Osteoblast (primary cell): Measurements from ENCODE around the gene ZNF148. TPM values are rescaled to one million over a fixed set of nuclear protein-coding genes. Genes with fewer than 3 reads are reported as not detected.

Experiments
- DNase-seq: peaks from one replicate; pipeline ENCODE4 v3.0.0; 2011; ENCODE audit warnings: low spot score, mixed read lengths; ENCODE audit not compliant: insufficient read length; ENCODE audit errors: missing footprints
- H2AFZ ChIP-seq: 2 replicates; pipeline ENCODE4 v1.6.0; 2011; ENCODE audit warnings: mild to moderate bottlenecking, low read length
- H3K27ac ChIP-seq: 2 replicates; pipeline ENCODE4 v1.5.1; 2011; ENCODE audit warnings: mild to moderate bottlenecking, low read depth, low read length, moderate library complexity
- H3K27me3 ChIP-seq: 2 replicates; pipeline ENCODE4 v1.6.0; 2012; ENCODE audit warnings: mild to moderate bottlenecking, control low read depth, inconsistent platforms, low read length, moderate library complexity; ENCODE audit not compliant: insufficient read depth
- H3K36me3 ChIP-seq: 2 replicates; pipeline ENCODE4 v1.5.1; 2011; ENCODE audit warnings: mild to moderate bottlenecking, low read length, control low read depth, moderate library complexity; ENCODE audit not compliant: insufficient read depth
- H3K4me1 ChIP-seq: 2 replicates; pipeline ENCODE4 v1.5.1; 2011; ENCODE audit warnings: mild to moderate bottlenecking, low read length, control low read depth, moderate library complexity; ENCODE audit not compliant: insufficient read depth
- H3K4me2 ChIP-seq: 2 replicates; pipeline ENCODE4 v1.6.0; 2011; ENCODE audit warnings: mild to moderate bottlenecking, low read length; ENCODE audit not compliant: insufficient read depth
- H3K4me3 ChIP-seq: fragments of 200-600 bp; sonication (generic); 3 replicates; pipeline ENCODE4 v1.5.1; 2012; ENCODE audit warnings: mild to moderate bottlenecking, low read length, inconsistent platforms; ENCODE audit not compliant: insufficient read depth
- H3K79me2 ChIP-seq: 2 replicates; pipeline ENCODE4 v1.6.0; 2012; ENCODE audit warnings: mild to moderate bottlenecking, low read length, control low read depth, inconsistent platforms; ENCODE audit not compliant: insufficient read depth
- H3K9me3 ChIP-seq: 2 replicates; pipeline ENCODE4 v1.5.1; 2011; ENCODE audit warnings: low read depth, low read length, control low read depth
- H4K20me1 ChIP-seq: 2 replicates; pipeline ENCODE4 v1.6.0; 2012; ENCODE audit warnings: mild to moderate bottlenecking, low read length, control low read depth; ENCODE audit not compliant: insufficient read depth
- total RNA-seq: library from RNA; depleted of rRNA; stranded (reverse); fragments of >200 nt; gene quantifications from 2 replicates; pipeline ENCODE4 v1.2.3, GENCODE V29; 2012
- TF ChIP-seq, protein P1 (sequence below): IDR thresholded peaks from 2 replicates; pipeline ENCODE4 v1.5.1; 2011; ENCODE audit warnings: mild to moderate bottlenecking, low read depth, low read length, moderate library complexity; ENCODE audit errors: extremely low read depth

Gene ZNF148
- total RNA-seq, 1 donor: 38.4 TPM

DNA sequence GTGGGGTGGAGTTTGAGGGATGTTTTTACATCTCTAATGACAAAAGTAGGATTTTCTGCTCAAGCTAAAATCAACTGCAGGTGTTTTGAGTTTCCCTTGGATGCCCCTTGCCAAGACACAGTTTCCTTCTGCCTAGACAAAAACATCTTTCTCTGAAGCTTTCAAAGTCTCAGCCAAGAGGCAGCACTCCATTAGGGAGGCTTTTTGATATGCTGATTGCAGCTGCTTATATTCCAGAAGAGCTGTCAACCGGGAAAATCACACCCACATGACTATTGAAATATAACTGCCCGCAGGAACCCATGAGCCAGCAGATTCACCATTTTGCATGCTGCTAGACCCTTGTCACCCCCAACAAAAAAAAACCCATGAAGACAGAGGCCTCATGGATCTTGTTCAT lies 27.5 kb upstream of the ZNF148 start:
- Histone ChIP-seq H3K27ac (no peak overlapping the region), H3K27me3 (no peaks in the 10 kb centered on the region), H2AFZ (no peak overlapping the region)

DNA sequence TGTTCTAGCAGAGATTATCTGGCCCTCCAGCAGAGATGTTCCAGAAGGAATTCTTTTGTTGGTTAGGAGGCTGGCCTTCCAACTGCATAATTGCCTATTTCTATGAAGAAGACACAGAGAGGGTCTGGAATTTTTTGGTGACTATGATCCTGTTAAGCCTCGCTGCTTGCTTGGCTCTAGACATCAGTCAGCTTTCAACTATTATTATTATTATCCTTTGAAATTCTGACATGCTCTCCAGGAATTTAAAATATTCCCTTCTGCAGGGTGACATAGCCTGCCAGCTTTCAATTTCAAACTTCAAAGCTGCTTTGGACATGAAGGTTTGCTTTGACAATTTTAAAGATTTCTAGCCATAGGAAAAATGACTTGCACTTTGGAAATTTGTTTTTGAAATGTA lies 26.3 kb upstream of the ZNF148 start:
- Histone ChIP-seq H3K4me1 (peaks cover 29% of the 10 kb centered on the region), H4K20me1 (no peaks in the 10 kb centered on the region), H3K4me3 (no peak overlapping the region), H3K27ac (peak overlapping the region; percentile 59), H2AFZ (peak overlapping the region; percentile 4), H3K36me3 (no peaks in the 10 kb centered on the region), H3K79me2 (no peaks in the 10 kb centered on the region), H3K4me2 (peak overlapping the region; percentile 17), H3K27me3 (no peaks in the 10 kb centered on the region), H3K9me3 (no peaks in the 10 kb centered on the region)
- TF ChIP-seq, protein P1, sequence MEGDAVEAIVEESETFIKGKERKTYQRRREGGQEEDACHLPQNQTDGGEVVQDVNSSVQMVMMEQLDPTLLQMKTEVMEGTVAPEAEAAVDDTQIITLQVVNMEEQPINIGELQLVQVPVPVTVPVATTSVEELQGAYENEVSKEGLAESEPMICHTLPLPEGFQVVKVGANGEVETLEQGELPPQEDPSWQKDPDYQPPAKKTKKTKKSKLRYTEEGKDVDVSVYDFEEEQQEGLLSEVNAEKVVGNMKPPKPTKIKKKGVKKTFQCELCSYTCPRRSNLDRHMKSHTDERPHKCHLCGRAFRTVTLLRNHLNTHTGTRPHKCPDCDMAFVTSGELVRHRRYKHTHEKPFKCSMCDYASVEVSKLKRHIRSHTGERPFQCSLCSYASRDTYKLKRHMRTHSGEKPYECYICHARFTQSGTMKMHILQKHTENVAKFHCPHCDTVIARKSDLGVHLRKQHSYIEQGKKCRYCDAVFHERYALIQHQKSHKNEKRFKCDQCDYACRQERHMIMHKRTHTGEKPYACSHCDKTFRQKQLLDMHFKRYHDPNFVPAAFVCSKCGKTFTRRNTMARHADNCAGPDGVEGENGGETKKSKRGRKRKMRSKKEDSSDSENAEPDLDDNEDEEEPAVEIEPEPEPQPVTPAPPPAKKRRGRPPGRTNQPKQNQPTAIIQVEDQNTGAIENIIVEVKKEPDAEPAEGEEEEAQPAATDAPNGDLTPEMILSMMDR: no peak
- no peak for DNase-seq

More for the DNA sequence above, 27.5 kb upstream of the ZNF148 start:
- Histone ChIP-seq H3K9me3 (no peaks in the 10 kb centered on the region), H3K4me3 (no peak overlapping the region), H3K4me1 (peaks cover 29% of the 10 kb centered on the region), H3K79me2 (no peaks in the 10 kb centered on the region), H3K4me2 (no peak overlapping the region), H4K20me1 (no peaks in the 10 kb centered on the region), H3K36me3 (no peaks in the 10 kb centered on the region)
- no peak for DNase-seq
- TF ChIP-seq, protein P1: no peak

DNA sequence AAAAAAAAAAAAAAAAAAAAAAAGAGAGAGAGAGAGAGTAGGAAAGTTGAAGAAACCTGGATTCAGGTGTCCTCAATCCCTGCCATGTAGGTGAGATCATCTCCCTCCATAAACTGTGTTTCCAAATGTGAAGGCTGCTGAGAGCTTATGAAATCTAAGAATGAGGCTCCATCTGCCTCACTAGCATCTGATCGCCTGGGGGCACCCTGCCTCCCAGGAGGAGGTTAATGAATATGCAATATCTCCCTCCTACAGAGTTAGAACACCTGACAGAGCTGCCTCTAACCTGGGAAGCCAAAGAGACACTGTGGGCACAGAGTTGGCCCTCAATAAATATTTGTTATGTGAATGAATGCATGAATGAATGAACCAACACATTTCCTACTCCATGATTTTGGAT lies 23.8 kb upstream of the ZNF148 start:
- H3K4me2 ChIP-seq: no peak overlapping the region
- no peaks in the 10 kb centered on the region for H3K27me3 ChIP-seq
- no peak overlapping the region for H3K27ac ChIP-seq
- peaks cover 34% of the 10 kb centered on the region for H3K4me1 ChIP-seq
- no peak overlapping the region for H3K4me3 ChIP-seq
- TF ChIP-seq, protein P1: no peak
- H3K36me3 ChIP-seq: no peaks in the 10 kb centered on the region
- H4K20me1 ChIP-seq: no peaks in the 10 kb centered on the region
- H2AFZ ChIP-seq: no peak overlapping the region
- no peaks in the 10 kb centered on the region for H3K9me3 ChIP-seq
- no peaks in the 10 kb centered on the region for H3K79me2 ChIP-seq
- DNase-seq: no peak

DNA sequence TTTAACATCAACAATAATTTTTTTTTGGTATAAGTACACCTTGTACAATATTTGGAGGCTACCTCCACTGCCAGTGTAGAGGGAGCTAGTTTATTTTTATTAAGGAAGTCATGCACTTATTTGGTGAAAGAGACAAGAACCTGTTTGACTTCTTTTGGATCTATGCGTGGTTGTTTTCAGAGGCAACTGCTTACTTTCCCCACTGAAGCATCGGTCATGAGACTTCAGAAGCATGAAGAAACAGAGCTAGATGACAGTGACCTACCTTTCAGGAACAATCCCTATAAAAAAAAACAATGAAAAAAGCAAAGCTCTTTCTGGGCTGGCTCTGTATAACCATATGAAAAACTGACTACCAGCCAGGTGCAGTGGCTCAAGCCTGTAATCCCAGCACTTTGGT lies 20.0 kb upstream of the ZNF148 start:
- no peaks in the 10 kb centered on the region for H3K79me2 ChIP-seq
- peak overlapping the region; percentile 63 for H3K4me2 ChIP-seq

More for the DNA sequence above, 20.0 kb upstream of the ZNF148 start:
- Histone ChIP-seq H3K27ac (peak overlapping the region; percentile 77), H3K27me3 (no peaks in the 10 kb centered on the region), H3K36me3 (no peaks in the 10 kb centered on the region), H3K4me3 (peak overlapping the region; percentile 22), H3K9me3 (no peaks in the 10 kb centered on the region), H4K20me1 (no peaks in the 10 kb centered on the region), H2AFZ (peak overlapping the region; percentile 92), H3K4me1 (peaks cover 9% of the 10 kb centered on the region)
- TF ChIP-seq, protein P1: no peak
- DNase-seq: no peak
